ENCODE data around the gene S100A4. TPM values are rescaled to one million over a fixed set of nuclear protein-coding genes. Genes with fewer than 3 reads are reported as not detected.
A peak's percentile ranks its signal among the peaks of the same experiment; 100 is the strongest.
"Not testable (repeated sequence)": the region's sequence is repeated elsewhere in the genome, so short reads cannot be mapped to it uniquely, and the experiment has no call there.

S100A4 gene
- total RNA-seq, 4 donors from 2014 or later = 58.6 to 205 (median 122) TPM

- Histone ChIP-seq H3K9me3 (no peaks in the 10 kb centered on the region), H3K36me3 (peaks cover 6 to 34% (median 6%) of the 10 kb centered on the region in 3 donors), H3K27me3 (no peaks in the 10 kb centered on the region), H3K4me1 (peaks cover 32 to 76% (median 33%) of the 10 kb centered on the region in 3 donors), H3K27ac (peak overlapping the region; percentile 95 to 100 (median 99)), H3K4me3 (peak overlapping the region; percentile 41 to 59 (median 53))
- WGBS, 2 donors = 24 to 42% methylated on average over 2 to 6 of the region's 6 CpGs
- intact Hi-C loops (cut with DNase I) = loop anchor here (10.0 kb wide), 1 partner anchor 49 kb away; no protein-coding TSS in a partner anchor
- DNase-seq = no peak
- TF ChIP-seq POLR2A (IDR thresholded peaks at IDR 0.05) (no peak), CTCF (IDR thresholded peaks at IDR 0.05) (no peak)
Measured at GRCh38 chr1:153563483-153563901, 17.9 kb upstream of the S100A4 start.

GRCh38 chr1:153562021-153562420 lies 16.4 kb upstream of the S100A4 start:
- H3K4me3 ChIP-seq = peak overlapping the region; percentile 41 to 59 (median 53)

GRCh38 chr1:153561466-153561985 lies 15.9 kb upstream of the S100A4 start:
- DNase-seq = no peak
- Histone ChIP-seq H3K4me1 (peaks cover 13 to 61% (median 13%) of the 10 kb centered on the region in 3 donors), H3K27me3 (no peaks in the 10 kb centered on the region), H3K27ac (peak overlapping the region; percentile 37 to 100 (median 97)), H3K4me3 (peak overlapping the region in 3 of 4 donors; percentile 50 to 59 (median 56)), H3K36me3 (peaks cover 6 to 38% (median 6%) of the 10 kb centered on the region in 3 donors), H3K9me3 (no peaks in the 10 kb centered on the region)
- WGBS, 2 donors = 54 to 67% methylated on average over 1 to 3 of the region's 3 CpGs
- TF ChIP-seq POLR2A (IDR thresholded peaks at IDR 0.05) (no peak), CTCF (IDR thresholded peaks at IDR 0.05) (peak in 1 of 6 experiments; percentile 6)
- intact Hi-C loops (cut with DNase I) = loop anchor here (10.0 kb wide), 1 partner anchor 47 kb away; no protein-coding TSS in a partner anchor

More at GRCh38 chr1:153562021-153562420, 16.4 kb upstream of the S100A4 start:
- H3K9me3 ChIP-seq, DNase-seq, H3K27me3 ChIP-seq: not testable (repeated sequence)
- Histone ChIP-seq H3K36me3 (peaks cover 6 to 38% (median 6%) of the 10 kb centered on the region in 3 donors), H3K27ac (peak overlapping the region; percentile 37 to 100 (median 97)), H3K4me1 (peaks cover 18 to 66% (median 18%) of the 10 kb centered on the region in 3 donors)
- WGBS, 2 donors = 36 to 56% methylated on average over 3 of the region's 3 CpGs
- intact Hi-C loops (cut with DNase I) = loop anchor here (10.0 kb wide), 1 partner anchor 47 kb away; no protein-coding TSS in a partner anchor

- H3K9me3 ChIP-seq = no peaks in the 10 kb centered on the region
- WGBS, 2 donors = 47 to 67% methylated on average over 10 of the region's 10 CpGs
Measured at GRCh38 chr1:153560771-153561465, 15.3 kb upstream of the S100A4 start.

GRCh38 chr1:153560241-153560640 lies 14.6 kb upstream of the S100A4 start:
- WGBS, 2 donors = 76 to 87% methylated on average over 2 of the region's 2 CpGs
- H3K4me3 ChIP-seq = no peak overlapping the region
- H3K36me3 ChIP-seq = peaks cover 6 to 46% (median 6%) of the 10 kb centered on the region in 3 donors
- no peak for TF ChIP-seq POLR2A (IDR thresholded peaks at IDR 0.05)
- no peak for TF ChIP-seq CTCF (IDR thresholded peaks at IDR 0.05)
- peaks cover under 1 to 52% (median under 1%) of the 10 kb centered on the region in 3 donors for H3K4me1 ChIP-seq
- no peak for DNase-seq
- H3K9me3 ChIP-seq = no peaks in the 10 kb centered on the region
- peak overlapping the region in 2 of 4 donors; percentile 1 to 40 for H3K27ac ChIP-seq
- intact Hi-C loops (cut with DNase I) = loop anchor here (10.0 kb wide), 1 partner anchor 45 kb away; no protein-coding TSS in a partner anchor
- H3K27me3 ChIP-seq = no peaks in the 10 kb centered on the region

More at GRCh38 chr1:153560771-153561465, 15.3 kb upstream of the S100A4 start:
- Histone ChIP-seq H3K36me3 (peaks cover 6 to 40% (median 6%) of the 10 kb centered on the region in 3 donors), H3K27ac (peak overlapping the region; percentile 37 to 100 (median 97)), H3K27me3 (no peaks in the 10 kb centered on the region), H3K4me3 (no peak overlapping the region), H3K4me1 (peaks cover 7 to 55% (median 7%) of the 10 kb centered on the region in 3 donors)
- intact Hi-C loops (cut with DNase I) = loop anchor here (10.0 kb wide), 1 partner anchor 46 kb away; no protein-coding TSS in a partner anchor
- TF ChIP-seq CTCF (IDR thresholded peaks at IDR 0.05) = no peak
- no peak for TF ChIP-seq POLR2A (IDR thresholded peaks at IDR 0.05)
- DNase-seq = no peak

All from esophagus squamous epithelium (tissue), 5 donors.